Stimulated activated CD8-positive, alpha-beta memory T cell treated with anti-CD3 and anti-CD28 coated beads, Interleukin-2, amount 100 ng/mL, for 1 hour (primary cell): ENCODE measurements around the gene ECE2.

Experiments
- DNase-seq, 2 donors: peaks; one replicate each; pipeline ENCODE4 v3.0.0-alpha.2; 2020; ENCODE audit warnings: low read depth in 2 of 2

The ECE2 gene

GRCh38 chr3:184275961-184276910 is at the start of gene ECE2:
Gene ECE2, plus strand, starts transcription at chr3:184276022. Its CDS starts 132 bp downstream, at chr3:184276154.
- no peak for DNase-seq

GRCh38 chr3:184227481-184227935 is 48.3 kb upstream of the ECE2 start:
- DNase-seq = peak; percentile 19 to 22

- no peak for DNase-seq
These were observed 47.3 kb upstream of the ECE2 start for GRCh38 chr3:184228376-184229137.

GRCh38 chr3:184229394-184230080 is 46.3 kb upstream of the ECE2 start, which contains the start of gene VWA5B2:
Gene VWA5B2, plus strand, starts transcription at chr3:184229585. Its CDS starts 944 bp downstream, at chr3:184230529.
- DNase-seq = peak; percentile 46 to 64

GRCh38 chr3:184230081-184230602 is 45.7 kb upstream of the ECE2 start:
- no peak for DNase-seq

GRCh38 chr3:184230603-184231528 is 45.0 kb upstream of the ECE2 start:
- DNase-seq = no peak

- no peak for DNase-seq
These were observed 44.2 kb upstream of the ECE2 start for GRCh38 chr3:184231671-184232070.

- no peak for DNase-seq
These were observed 42.5 kb upstream of the ECE2 start for GRCh38 chr3:184233127-184233843.

GRCh38 chr3:184234224-184234623 is 41.6 kb upstream of the ECE2 start:
- DNase-seq = no peak

GRCh38 chr3:184234671-184235380 is 41.0 kb upstream of the ECE2 start:
- no peak for DNase-seq

GRCh38 chr3:184235381-184236032 is 40.3 kb upstream of the ECE2 start:
- no peak for DNase-seq

- no peak for DNase-seq
These were observed 39.8 kb upstream of the ECE2 start for GRCh38 chr3:184236033-184236410.

GRCh38 chr3:184236636-184237035 is 39.2 kb upstream of the ECE2 start:
- no peak for DNase-seq

- DNase-seq = no peak
These were observed 38.6 kb upstream of the ECE2 start for GRCh38 chr3:184237211-184237610.

- no peak for DNase-seq
These were observed 38.0 kb upstream of the ECE2 start for GRCh38 chr3:184237807-184238206.

- no peak for DNase-seq
These were observed 37.5 kb upstream of the ECE2 start for GRCh38 chr3:184238246-184238818.

- DNase-seq = no peak
These were observed 36.6 kb upstream of the ECE2 start for GRCh38 chr3:184239221-184239620.

- DNase-seq = no peak
These were observed 36.1 kb upstream of the ECE2 start for GRCh38 chr3:184239708-184240107.
